GM12891 (cell line): ENCODE measurements around the gene KXD1.

Experiments used
- DNase-seq: peaks from one replicate; pipeline ENCODE4 v3.0.0; 2011; ENCODE audit warnings: low spot score; ENCODE audit not compliant: insufficient read length
- FAIRE-seq: peaks from 2 replicates; lab custom pipeline; 2011; peaks lifted over from hg19 to GRCh38; lab: Jason Lieb, UNC
- PAX5 ChIP-seq: IDR thresholded peaks from 2 replicates; pipeline ENCODE4 v1.6.1; 2011; ENCODE audit warnings: low read length, moderate library complexity, mild to moderate bottlenecking; ENCODE audit not compliant: insufficient read depth, severe bottlenecking
- POLR2A ChIP-seq: IDR thresholded peaks from 2 replicates; pipeline ENCODE4 v1.6.1; 2011; ENCODE audit warnings: low read depth, low read length, control low read depth
- POLR2AphosphoS5 ChIP-seq: IDR thresholded peaks from 2 replicates; pipeline ENCODE4 v1.6.1; 2011; ENCODE audit warnings: low read depth, low read length, control low read depth
- POU2F2 ChIP-seq: IDR thresholded peaks from 2 replicates; pipeline ENCODE4 v1.6.1; 2011; ENCODE audit warnings: low read depth, mild to moderate bottlenecking, control low read depth, low read length, moderate library complexity
- SPI1 ChIP-seq: IDR thresholded peaks from 2 replicates; pipeline ENCODE4 v1.6.1; 2011; ENCODE audit warnings: low read depth, low read length, control low read depth
- TAF1 ChIP-seq: IDR thresholded peaks from 2 replicates; pipeline ENCODE4 v1.6.1; 2011; ENCODE audit warnings: low read depth, low read length, control low read depth

The KXD1 gene

DNA sequence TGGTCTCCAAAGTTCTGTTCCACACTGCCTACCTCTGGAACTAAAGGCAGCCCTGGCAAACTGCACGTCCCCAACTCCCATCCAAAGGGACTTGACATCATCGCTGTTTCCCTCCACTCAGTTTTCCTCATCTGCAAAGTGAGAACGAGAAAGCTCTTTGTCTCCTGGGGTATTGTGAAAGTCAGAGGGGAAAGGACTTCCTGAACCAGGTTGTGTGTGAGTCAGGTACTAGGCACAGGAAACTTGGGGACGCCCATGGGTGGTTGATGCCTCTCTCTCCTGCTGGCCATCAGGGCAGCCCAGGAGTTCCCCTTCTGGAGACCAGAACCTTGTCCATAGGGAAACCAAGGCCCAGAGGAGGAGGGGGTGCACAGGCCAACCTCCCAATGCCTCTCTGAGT, 44.2 kb downstream of the KXD1 start:
- DNase-seq = no peak
- no peak for FAIRE-seq
- no peak for TF ChIP-seq PAX5
- no peak for TF ChIP-seq POLR2AphosphoS5
- no peak for TF ChIP-seq TAF1

GRCh38 chr19:18603255-18603957, 45.7 kb downstream of the KXD1 start:
- TF ChIP-seq POLR2A = no peak
- TF ChIP-seq SPI1 = no peak
- no peak for TF ChIP-seq POU2F2
- no peak for TF ChIP-seq TAF1
- no peak for TF ChIP-seq PAX5
- TF ChIP-seq POLR2AphosphoS5 = no peak
- DNase-seq (no peak), FAIRE-seq (no peak)

GRCh38 chr19:18603958-18604819, 46.5 kb downstream of the KXD1 start:
- DNase-seq (no peak), FAIRE-seq (no peak)
- TF ChIP-seq SPI1 (no peak), TAF1 (no peak), POLR2AphosphoS5 (no peak), PAX5 (no peak)

DNA sequence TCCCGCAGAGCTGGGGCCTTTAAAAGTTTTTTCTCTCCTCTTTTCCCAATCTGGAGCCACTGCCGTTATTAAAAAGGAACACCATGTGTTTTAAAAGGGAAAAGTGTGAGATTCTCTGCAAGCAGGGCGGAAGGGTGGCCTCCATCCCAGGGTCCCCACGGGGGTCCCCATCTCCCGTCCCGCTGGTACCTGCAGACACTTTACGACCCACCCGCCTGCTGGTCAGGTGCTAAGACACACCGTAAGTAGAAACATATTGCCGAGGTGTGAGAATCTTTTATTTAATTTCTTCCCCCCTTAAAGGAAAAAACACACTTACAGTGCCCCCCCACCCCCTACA, 47.1 kb downstream of the KXD1 start:
- TF ChIP-seq TAF1 (no peak), POU2F2 (no peak), SPI1 (no peak), POLR2A (no peak), POLR2AphosphoS5 (no peak)
- no peak for DNase-seq
- no peak for FAIRE-seq

DNA sequence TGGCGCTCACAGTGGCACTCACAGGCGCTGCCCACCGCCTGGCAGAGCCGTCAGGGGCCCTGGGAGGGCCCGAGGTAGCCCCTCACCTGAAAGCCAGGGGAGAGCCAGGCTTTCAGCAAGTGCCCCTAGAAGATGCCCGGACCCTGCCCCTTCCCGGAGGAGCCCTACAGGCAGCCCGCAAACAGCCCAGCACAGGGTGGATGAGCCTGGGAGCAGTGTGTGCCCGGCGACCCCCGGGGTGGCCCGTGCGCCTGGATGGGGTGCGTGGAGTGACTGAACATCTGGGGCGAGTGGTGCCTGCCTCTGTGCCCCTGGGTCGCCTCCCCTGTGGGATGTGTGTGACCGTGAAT, 47.5 kb downstream of the KXD1 start:
- no peak for TF ChIP-seq POLR2AphosphoS5
- no peak for TF ChIP-seq PAX5
- no peak for TF ChIP-seq TAF1
- TF ChIP-seq POLR2A = no peak
- TF ChIP-seq SPI1 = no peak
- TF ChIP-seq POU2F2 = no peak
- DNase-seq (no peak), FAIRE-seq (no peak)

DNA sequence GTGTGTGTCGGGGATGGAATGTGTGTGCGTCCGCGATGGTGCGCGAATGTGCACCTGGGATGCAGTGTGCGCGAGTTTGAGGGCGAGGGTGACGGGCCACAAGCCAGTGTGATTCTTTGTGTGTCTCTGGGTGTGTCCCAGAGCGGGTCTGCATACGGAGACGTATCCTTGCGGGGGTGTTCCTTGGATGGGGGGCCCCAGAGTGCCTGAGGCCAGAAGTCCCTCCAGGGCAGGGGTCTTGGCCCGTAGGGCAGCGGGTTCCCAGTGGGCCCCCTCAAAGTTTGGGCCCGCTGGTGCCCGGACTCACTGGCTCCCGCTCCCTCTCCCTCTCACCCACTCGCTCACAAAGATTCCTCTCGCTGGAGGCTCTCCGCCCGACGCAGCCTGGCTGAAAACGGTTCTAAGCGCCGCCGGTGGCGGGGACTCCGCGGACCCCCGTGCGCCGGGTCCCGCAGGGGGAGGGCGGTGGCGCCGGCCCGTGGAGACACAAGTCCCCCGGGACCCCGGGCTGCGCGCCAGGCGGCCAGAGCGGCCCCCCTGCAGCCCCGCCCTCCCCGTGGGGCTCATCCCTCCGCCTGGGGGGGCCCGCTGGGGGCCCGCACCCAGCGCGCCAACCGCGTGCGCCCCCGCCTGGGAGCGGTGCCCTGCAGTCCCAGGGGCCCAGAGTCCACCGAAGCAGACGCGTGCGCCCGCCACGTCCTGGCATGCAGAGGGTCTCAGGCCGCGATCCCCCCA, 48.0 kb downstream of the KXD1 start:
- DNase-seq = no peak
- TF ChIP-seq POLR2AphosphoS5 = no peak
- no peak for TF ChIP-seq SPI1
- TF ChIP-seq PAX5 = no peak
- TF ChIP-seq POU2F2 = no peak
- no peak for TF ChIP-seq POLR2A
- TF ChIP-seq TAF1 = no peak
- no peak for FAIRE-seq

- FAIRE-seq = no peak
- no peak for DNase-seq
- TF ChIP-seq POLR2AphosphoS5 (no peak), PAX5 (no peak), TAF1 (no peak), POU2F2 (no peak), POLR2A (no peak), SPI1 (no peak)
These were observed 48.9 kb downstream of the KXD1 start, which contains the start of gene CRLF1 for GRCh38 chr19:18606281-18607225. Gene CRLF1, minus strand, starts transcription at chr19:18606799. Its CDS starts 143 bp downstream, at chr19:18606656.

DNA sequence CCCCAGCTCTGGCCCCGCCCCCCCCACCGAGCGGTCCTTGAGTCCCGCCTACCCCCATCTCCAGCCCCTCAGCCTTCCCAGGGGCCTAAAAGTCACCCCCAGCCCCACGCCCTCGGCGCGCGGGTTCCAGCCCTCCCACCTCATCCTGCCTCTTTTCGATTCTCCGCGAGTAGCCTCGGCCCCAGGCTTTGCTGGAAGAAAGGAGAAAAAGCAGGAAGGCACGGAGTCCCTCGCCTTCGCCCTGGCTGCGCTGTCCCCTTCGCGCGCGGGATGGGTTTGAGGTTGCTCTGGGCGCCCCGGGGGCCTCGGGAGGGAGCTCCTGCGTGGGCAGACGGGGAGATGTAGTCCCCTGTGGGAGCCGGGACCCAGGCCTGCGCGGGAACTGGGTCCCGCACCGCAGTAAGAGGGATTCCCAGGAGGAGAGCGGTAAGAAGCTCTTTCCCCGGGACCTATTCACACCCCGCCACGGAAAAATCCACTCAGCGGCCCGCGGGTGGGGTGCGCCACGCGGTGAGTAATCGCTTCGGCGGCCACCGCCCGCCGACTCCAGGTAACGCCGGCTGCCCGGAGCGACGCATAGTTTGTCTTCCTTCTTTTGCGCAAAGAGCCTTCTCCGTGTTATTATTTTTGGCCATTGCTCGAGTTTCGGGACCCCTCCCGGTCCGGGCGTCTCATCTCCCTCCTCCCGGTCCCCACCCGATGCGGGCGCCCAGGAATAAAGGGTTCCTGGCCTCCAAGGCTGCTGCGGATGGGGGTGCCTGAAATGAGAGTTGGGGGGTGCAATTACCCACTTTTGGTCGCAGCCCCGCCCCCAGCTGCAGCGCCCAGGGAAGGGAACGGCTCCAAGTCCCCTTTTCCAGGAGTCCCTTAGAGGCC, 49.8 kb downstream of the KXD1 start:
- no peak for TF ChIP-seq POU2F2
- no peak for TF ChIP-seq POLR2AphosphoS5
- no peak for TF ChIP-seq TAF1
- TF ChIP-seq POLR2A = no peak
- TF ChIP-seq SPI1 = no peak
- no peak for TF ChIP-seq PAX5
- FAIRE-seq = no peak

More for the DNA sequence above, 49.8 kb downstream of the KXD1 start:
- no peak for DNase-seq
